ENCODE data around the gene CD2BP2. TPM values are rescaled to one million over a fixed set of nuclear protein-coding genes. Genes with fewer than 3 reads are reported as not detected.
A peak's percentile ranks its signal among the peaks of the same experiment; 100 is the strongest.

Gene CD2BP2
- total RNA-seq, 1 donor from 2014 or later, result 77.2 TPM

DNA sequence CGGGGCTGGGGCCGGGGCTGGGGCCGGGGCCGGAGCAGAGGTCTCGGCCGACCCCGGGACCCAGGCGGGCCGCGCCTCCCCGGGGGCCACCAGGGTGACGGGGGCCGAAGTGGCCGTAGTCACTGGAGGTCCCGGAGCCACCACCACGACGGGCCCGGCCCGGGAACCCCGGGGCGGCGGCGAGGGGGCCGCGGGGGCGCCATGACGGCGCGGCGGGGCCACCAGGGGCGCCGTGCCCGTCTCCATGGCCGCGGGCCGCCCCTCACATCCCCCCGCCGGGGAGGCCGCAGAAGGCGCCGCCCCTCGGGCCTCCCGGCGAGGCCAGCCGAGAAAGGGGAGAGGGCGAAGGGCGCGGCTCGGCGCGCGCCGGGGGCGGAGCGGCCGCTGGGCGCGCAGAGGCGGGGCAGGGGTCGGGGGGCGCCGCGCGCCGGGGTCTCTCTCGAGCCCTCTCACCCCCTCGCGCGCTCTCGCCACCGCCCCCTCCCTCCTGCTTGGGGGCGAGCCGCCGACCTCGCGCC is 14.9 kb upstream of the CD2BP2 start:
- Mint-ChIP-seq H3K27ac (ENCODE audit: unreplicated experiment) (no peak overlapping the region), H3K4me1 (ENCODE audit: unreplicated experiment) (peaks cover 35% of the 10 kb centered on the region)

DNA sequence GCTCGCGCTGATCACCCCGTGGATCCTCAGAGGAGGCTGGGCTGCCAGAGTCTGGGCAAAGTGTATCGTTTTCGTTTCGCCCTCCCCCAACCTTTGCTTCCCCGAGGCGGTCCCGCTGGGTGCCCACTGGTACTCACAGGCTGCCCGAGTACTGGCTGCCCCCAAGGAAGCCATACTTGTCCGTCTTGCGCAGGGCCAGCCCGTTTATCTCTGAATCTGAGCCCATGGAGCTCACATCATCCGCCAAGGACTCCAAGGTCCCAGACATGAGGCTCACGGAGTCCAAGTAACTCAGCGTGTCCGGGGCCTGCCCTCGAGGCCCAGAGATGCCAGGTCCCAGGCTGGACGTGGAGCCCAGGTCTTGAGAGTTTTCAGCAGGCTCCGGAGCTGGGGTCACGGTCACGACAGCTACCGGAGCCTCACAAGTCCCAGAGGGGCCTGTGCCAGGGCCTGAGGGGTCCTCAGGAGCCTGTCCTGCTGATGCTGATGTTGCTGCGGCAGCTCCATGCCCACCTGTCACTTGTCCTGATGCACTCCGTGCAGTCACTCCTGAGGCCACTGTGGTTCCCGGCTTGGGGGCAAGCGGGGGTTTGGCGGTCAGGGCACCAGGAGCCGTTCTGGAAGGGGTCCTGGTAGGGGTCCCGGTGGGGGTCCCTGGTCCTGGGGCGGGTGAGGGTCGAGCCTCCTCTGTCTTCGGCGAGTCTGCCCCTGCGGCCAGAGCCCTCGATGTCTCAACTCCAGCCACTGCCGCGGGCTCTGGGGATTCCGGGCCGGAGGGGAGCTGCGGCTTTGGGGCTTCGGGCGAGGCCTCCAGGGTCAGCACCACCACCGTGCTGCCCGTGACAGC is 14.2 kb upstream of the CD2BP2 start:
- DNase-seq (ENCODE audit: low spot score), result peak; percentile 31
- Mint-ChIP-seq H3K27me3 (ENCODE audit: unreplicated experiment) (peaks cover 14% of the 10 kb centered on the region), H3K4me3 (ENCODE audit: unreplicated experiment) (peak overlapping the region; percentile 93), H3K36me3 (ENCODE audit: low read depth, unreplicated experiment) (peaks cover 15% of the 10 kb centered on the region), H3K4me1 (ENCODE audit: unreplicated experiment) (peaks cover 35% of the 10 kb centered on the region), H3K27ac (ENCODE audit: unreplicated experiment) (peak overlapping the region; percentile 52), H3K9me3 (ENCODE audit: unreplicated experiment) (no peaks in the 10 kb centered on the region)
- TF ChIP-seq, protein P1, sequence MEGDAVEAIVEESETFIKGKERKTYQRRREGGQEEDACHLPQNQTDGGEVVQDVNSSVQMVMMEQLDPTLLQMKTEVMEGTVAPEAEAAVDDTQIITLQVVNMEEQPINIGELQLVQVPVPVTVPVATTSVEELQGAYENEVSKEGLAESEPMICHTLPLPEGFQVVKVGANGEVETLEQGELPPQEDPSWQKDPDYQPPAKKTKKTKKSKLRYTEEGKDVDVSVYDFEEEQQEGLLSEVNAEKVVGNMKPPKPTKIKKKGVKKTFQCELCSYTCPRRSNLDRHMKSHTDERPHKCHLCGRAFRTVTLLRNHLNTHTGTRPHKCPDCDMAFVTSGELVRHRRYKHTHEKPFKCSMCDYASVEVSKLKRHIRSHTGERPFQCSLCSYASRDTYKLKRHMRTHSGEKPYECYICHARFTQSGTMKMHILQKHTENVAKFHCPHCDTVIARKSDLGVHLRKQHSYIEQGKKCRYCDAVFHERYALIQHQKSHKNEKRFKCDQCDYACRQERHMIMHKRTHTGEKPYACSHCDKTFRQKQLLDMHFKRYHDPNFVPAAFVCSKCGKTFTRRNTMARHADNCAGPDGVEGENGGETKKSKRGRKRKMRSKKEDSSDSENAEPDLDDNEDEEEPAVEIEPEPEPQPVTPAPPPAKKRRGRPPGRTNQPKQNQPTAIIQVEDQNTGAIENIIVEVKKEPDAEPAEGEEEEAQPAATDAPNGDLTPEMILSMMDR (IDR thresholded peaks at IDR 0.05; ENCODE audit: unreplicated experiment), result no peak

More for the DNA sequence above, 14.9 kb upstream of the CD2BP2 start:
- H3K36me3 Mint-ChIP-seq (ENCODE audit: low read depth, unreplicated experiment), result peaks cover 12% of the 10 kb centered on the region
- no peak for DNase-seq (ENCODE audit: low spot score)
- H3K9me3 Mint-ChIP-seq (ENCODE audit: unreplicated experiment), result no peaks in the 10 kb centered on the region
- no peak overlapping the region for H3K4me3 Mint-ChIP-seq (ENCODE audit: unreplicated experiment)
- H3K27me3 Mint-ChIP-seq (ENCODE audit: unreplicated experiment), result peaks cover 14% of the 10 kb centered on the region
- TF ChIP-seq, protein P1 (IDR thresholded peaks at IDR 0.05; ENCODE audit: unreplicated experiment), result no peak

DNA sequence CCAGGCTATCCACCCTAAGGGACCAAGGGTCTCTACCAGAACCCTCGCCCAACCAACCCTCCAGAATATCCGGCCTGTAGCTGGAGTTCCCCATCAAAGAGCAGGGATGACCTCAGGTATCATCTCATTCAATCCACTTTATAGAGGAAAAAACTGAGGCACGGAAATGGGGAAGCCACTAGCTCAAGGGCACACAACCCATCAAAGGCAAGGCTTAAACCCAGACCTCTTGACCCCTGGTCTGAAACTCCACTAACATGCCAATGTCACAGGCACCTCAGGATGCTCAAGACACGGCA is 13.6 kb upstream of the CD2BP2 start:
- no peak for DNase-seq (ENCODE audit: low spot score)
- H3K27ac Mint-ChIP-seq (ENCODE audit: unreplicated experiment), result peak overlapping the region; percentile 52
- TF ChIP-seq, protein P1 (IDR thresholded peaks at IDR 0.05; ENCODE audit: unreplicated experiment), result no peak
- H3K4me3 Mint-ChIP-seq (ENCODE audit: unreplicated experiment), result peak overlapping the region; percentile 93
- H3K36me3 Mint-ChIP-seq (ENCODE audit: low read depth, unreplicated experiment), result peaks cover 15% of the 10 kb centered on the region
- peaks cover 14% of the 10 kb centered on the region for H3K27me3 Mint-ChIP-seq (ENCODE audit: unreplicated experiment)
- peaks cover 35% of the 10 kb centered on the region for H3K4me1 Mint-ChIP-seq (ENCODE audit: unreplicated experiment)
- no peaks in the 10 kb centered on the region for H3K9me3 Mint-ChIP-seq (ENCODE audit: unreplicated experiment)

DNA sequence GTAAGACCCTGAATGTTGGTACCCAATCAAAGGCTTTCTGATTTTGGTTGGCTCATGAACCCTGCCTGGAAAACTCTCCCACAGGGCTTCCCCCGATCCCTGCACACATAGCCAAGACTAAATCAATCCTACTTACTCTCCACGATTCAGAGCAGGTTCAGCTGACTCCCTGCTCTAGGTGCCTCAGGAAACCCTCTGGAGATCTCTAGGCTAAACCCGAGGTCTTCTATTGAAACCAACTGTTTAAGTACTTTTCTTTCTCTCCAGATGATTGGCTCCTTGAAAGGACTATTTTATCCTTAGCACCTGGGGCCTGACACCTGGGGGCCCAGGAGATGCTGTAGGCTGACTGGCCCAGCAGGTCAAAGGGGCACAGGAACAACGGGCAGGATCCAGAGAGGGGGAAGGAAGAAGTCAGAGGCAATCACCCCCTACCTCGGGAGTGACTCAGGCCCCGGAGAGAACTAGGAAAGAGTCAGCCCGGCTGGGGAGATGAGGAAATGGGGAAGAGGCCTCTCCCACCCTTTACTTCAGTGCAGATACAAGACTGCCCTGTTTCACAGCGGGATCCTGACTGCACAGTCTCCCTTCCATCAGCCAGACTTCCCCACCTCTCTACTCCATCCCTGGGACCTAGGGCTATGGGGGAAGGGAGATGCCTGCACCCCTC is 13.1 kb upstream of the CD2BP2 start:
- Mint-ChIP-seq H3K9me3 (ENCODE audit: unreplicated experiment) (no peaks in the 10 kb centered on the region), H3K4me3 (ENCODE audit: unreplicated experiment) (peak overlapping the region; percentile 93), H3K27me3 (ENCODE audit: unreplicated experiment) (peaks cover 15% of the 10 kb centered on the region), H3K27ac (ENCODE audit: unreplicated experiment) (peak overlapping the region; percentile 81), H3K4me1 (ENCODE audit: unreplicated experiment) (peaks cover 35% of the 10 kb centered on the region), H3K36me3 (ENCODE audit: low read depth, unreplicated experiment) (peaks cover 20% of the 10 kb centered on the region)
- DNase-seq (ENCODE audit: low spot score), result no peak
- TF ChIP-seq, protein P1 (IDR thresholded peaks at IDR 0.05; ENCODE audit: unreplicated experiment), result no peak
